NCI-H2227 (cell line): ENCODE measurements around the gene FAM185A.
A peak's percentile ranks its signal among the peaks of the same experiment; 100 is the strongest.
"Not testable (repeated sequence)": the region's sequence is repeated elsewhere in the genome, so short reads cannot be mapped to it uniquely, and the experiment has no call there.

ENCODE experiments used
- DNase-seq: peaks from one replicate; lab custom pipeline; 2025; ENCODE audit not compliant: unreplicated experiment; lab: John Stamatoyannopoulos, UW

FAM185A gene

DNA sequence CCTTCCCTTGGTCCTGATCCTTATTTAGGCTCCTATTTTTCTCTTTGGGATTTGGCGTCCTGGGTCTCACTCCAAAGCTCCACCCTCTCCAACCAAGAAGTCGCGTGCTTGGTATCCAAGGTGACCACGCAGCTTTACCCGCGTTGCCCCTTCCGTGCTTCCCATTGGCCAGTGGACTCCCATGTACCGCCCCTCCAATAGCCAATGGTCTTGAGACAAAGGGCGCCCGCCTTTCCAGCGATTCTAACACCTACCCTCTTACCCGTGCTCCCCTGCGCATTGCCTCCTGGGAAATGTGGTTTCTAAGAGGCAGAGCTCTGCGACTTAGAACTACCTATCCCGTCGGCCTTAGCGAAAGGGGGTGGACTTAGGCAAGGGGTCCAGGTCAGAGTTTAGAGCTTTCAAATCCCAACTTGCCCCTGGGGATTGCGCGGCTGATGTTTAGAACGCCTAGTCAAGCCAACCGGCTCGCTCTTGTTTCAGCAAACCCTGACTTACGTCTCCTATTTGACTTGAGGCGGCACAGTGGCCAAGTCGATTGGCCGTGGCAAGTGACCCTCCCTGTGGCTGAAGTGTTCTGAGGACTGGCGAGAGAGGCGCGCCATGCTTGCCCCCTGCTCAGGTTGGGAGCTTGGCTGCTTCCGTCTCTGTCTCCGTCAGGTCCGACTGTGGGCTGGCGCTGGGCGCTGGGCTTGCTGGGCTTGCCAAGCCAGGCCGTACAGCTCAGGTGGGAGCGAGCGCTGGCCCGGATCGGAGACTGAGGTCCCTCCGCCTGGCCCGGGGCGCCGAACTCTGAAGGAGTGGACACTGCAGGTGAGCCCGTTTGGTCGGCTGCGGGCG, at the start of gene FAM185A:
TSS of gene FAM185A (plus strand) at position 395 of the 840 bp plus-strand sequence. CDS start at position 604, 209 bp downstream.
- peak; percentile 99 for DNase-seq

- not testable (repeated sequence) for DNase-seq
Measured at GRCh38 chr7:102713011-102713690, 35.6 kb upstream of the FAM185A start.

GRCh38 chr7:102713691-102714080, 35.1 kb upstream of the FAM185A start:
- not testable (repeated sequence) for DNase-seq

DNA sequence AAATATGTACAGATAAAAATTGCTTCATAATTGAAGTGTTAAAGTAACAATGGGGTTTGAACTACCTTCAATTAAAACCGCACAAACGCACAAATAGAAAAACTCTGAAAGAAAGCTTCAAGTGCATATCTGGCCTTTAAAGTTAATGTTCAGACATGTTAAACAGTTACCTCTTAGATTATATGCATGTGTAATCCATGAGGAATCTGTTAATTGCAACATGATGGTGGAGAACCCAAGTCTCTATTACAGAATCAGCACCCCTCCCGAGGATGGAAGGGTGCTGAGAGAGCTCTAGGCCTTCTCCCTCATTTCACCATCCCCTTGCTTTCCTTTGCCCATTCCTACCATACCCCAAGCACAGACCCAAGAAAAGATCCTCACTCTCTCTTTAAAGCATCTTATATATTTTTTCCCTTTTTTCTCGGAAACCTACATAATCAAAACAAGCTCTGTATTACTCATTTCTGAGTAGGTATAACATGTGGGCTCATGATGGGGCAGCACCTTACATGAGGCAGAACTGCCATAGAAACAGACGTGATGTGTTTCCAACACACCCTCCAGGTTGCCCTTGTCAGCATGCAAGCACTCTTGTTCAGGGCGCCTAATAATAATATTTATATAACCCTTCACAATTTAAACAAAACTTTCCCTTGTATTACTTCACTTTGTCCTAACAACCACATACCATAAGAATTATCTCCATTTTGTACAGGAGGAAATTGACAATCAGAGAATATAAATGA, 33.9 kb upstream of the FAM185A start:
- not testable (repeated sequence) for DNase-seq

- DNase-seq = not testable (repeated sequence)
Measured at GRCh38 chr7:102715718-102716117, 33.1 kb upstream of the FAM185A start.

- not testable (repeated sequence) for DNase-seq
Measured at GRCh38 chr7:102718491-102718890, 30.3 kb upstream of the FAM185A start.

DNA sequence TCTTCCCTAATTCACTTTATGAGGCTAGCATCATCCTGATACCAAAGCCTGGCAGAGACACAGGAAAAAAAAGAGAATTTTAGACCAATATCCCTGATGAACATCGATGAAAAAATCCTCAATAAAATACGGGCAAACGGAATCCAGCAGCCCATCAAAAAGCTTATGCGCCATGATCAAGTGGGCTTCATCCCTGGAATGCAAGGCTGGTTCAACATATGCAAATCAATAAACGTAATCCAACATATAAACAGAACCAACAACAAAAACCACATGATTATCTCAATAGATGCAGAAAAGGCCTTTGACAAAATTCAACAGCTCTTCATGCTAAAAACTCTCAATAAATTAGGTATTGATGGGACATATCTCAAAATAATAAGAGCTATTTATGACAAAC, 22.6 kb upstream of the FAM185A start:
- DNase-seq = not testable (repeated sequence)

GRCh38 chr7:102729670-102730069, 19.1 kb upstream of the FAM185A start:
- not testable (repeated sequence) for DNase-seq

- DNase-seq = not testable (repeated sequence)
Measured at GRCh38 chr7:102730431-102730830, 18.4 kb upstream of the FAM185A start.

GRCh38 chr7:102742002-102742771, 6.6 kb upstream of the FAM185A start:
- not testable (repeated sequence) for DNase-seq

DNA sequence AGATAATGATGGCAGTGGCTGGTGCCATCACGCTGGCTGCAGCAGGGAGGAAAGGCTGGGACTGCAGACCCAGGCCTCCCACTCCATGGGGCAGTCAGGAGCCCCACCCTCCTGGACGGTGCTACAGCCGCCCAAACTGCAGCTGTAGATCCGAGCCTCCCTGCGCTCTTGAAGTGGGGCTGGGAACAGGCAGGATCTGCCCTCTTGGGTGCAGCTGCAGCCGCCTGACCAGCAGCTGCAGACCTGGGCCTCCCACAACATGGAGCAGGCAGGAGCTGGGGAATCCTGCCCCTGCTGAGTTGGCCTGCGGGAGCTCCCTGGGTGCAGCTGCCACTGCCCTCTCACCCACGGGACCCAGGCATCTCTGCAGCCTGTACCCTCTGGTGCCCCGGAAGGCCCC, 4.9 kb upstream of the FAM185A start:
- peak; percentile 30 for DNase-seq

GRCh38 chr7:102745494-102746288, 3.1 kb upstream of the FAM185A start:
- DNase-seq = not testable (repeated sequence)

GRCh38 chr7:102749445-102749786, 617 bp downstream of the FAM185A start:
- not testable (repeated sequence) for DNase-seq

DNA sequence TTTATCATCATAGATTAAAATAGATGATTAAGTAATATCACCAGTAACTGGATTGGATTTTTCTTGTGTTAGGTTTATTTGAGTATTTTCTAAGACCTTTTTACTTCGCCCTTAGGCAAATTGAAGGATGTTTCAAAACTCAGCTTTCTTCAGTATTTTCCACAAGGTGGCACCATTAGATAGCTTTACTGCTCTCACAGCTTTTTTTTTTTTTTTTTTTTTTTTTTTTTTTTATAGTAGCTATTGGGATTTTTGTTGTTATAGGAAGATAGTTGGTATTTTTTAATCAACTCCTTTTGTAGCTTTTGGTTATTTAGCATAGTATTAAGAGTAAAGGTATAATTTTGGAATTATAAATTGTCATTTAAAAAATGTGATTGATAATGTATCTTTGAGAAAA, 9.4 kb downstream of the FAM185A start:
- DNase-seq = peak; percentile 16

DNA sequence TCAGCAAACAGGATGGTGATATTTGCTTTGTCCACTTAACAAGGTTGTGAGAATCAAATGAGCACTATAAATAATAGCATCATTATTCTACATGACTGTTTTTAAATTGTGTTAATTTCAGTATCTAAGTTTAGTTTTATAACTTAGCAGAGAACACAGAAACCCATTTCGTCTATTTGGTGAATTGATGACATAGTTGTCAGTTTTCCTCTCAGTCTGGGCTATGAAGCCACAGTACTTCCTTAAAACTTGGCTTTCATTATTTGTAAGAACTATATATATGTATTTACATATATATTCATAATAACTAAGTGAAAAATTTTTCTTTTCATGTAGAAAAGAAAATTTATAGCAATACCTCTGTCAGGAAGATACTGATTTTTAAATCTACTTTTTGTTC, 11.1 kb downstream of the FAM185A start:
- DNase-seq = not testable (repeated sequence)

- not testable (repeated sequence) for DNase-seq
Measured at GRCh38 chr7:102761234-102761633, 12.4 kb downstream of the FAM185A start.

DNA sequence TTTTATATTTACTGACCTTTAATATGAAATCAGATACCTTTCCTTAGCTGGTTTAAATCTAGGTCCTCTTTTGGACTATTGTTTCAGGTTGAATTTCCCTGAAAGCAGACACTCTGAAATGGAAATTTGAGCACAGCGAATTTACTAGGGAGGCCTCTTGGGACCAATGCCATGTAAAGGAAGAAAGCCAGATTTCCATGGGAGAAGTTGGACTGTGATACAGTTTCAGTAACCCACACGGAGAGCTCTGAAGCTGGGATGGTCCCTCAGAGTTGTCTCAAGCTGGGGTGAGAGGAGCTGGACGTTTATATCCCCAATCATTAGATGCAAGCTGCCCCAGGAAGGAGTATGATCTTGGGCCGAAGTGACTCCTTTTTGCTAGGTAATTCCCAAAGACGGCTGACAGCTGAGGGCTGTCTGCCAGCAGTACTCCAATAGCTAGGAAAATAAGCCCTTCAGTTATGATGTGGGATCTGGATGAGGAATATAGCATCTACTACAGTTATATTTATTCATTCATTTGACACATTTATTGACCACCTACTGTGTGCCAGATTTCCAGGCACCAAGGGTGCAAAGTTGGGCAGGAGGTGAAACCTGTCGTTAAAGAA, 14.6 kb downstream of the FAM185A start:
- DNase-seq = not testable (repeated sequence)

- not testable (repeated sequence) for DNase-seq
Measured at GRCh38 chr7:102769657-102770192, 20.9 kb downstream of the FAM185A start.

GRCh38 chr7:102770467-102770866, 21.7 kb downstream of the FAM185A start:
- not testable (repeated sequence) for DNase-seq
